NB4 (cell line): ENCODE data around the gene TIMM17B.

Experiments
- MYC ChIP-seq: IDR thresholded peaks from 2 replicates; pipeline ENCODE4 v1.6.1; 2011; ENCODE audit warnings: low read depth, low read length
- POLR2A ChIP-seq: IDR thresholded peaks from 2 replicates; pipeline ENCODE4 v1.6.1; 2011; ENCODE audit warnings: mild to moderate bottlenecking; ENCODE audit not compliant: insufficient read length; ENCODE audit errors: extremely low read depth
- TF ChIP-seq, protein P1 (sequence below): IDR thresholded peaks from one replicate; pipeline ENCODE4 v1.5.1; 2012; ENCODE audit warnings: low read depth, low read length
- TF ChIP-seq, protein P2 (sequence below): IDR thresholded peaks from 2 replicates; pipeline ENCODE4 v1.6.1; 2011; ENCODE audit warnings: low read depth, low read length

DNA sequence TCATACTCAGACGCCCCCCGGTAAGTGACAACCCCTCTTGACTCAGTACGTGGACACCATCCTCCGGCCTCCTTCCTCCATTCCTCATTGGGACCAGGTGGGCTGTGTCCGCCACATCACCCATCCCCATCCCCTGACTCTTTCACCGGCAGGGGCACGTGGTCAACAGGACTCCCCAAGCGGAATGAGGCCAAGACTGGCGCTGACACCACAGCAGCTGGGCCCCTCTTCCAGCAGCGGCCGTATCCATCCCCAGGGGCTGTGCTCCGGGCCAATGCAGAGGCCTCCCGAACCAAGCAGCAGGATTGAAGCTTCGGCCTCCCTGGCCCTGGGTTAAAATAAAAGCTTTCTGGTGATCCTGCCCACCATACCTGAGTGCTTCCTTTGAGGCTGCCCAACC, 5.2 kb upstream of the TIMM17B start:
- no peak for TF ChIP-seq POLR2A
- TF ChIP-seq, protein P1, sequence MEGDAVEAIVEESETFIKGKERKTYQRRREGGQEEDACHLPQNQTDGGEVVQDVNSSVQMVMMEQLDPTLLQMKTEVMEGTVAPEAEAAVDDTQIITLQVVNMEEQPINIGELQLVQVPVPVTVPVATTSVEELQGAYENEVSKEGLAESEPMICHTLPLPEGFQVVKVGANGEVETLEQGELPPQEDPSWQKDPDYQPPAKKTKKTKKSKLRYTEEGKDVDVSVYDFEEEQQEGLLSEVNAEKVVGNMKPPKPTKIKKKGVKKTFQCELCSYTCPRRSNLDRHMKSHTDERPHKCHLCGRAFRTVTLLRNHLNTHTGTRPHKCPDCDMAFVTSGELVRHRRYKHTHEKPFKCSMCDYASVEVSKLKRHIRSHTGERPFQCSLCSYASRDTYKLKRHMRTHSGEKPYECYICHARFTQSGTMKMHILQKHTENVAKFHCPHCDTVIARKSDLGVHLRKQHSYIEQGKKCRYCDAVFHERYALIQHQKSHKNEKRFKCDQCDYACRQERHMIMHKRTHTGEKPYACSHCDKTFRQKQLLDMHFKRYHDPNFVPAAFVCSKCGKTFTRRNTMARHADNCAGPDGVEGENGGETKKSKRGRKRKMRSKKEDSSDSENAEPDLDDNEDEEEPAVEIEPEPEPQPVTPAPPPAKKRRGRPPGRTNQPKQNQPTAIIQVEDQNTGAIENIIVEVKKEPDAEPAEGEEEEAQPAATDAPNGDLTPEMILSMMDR = no peak
- TF ChIP-seq, protein P2, sequence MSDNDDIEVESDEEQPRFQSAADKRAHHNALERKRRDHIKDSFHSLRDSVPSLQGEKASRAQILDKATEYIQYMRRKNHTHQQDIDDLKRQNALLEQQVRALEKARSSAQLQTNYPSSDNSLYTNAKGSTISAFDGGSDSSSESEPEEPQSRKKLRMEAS = no peak
- TF ChIP-seq MYC = no peak
